NCI-H524 treated with DMSO at 0.1 percent for 48 hours (cell line): ENCODE results near the gene EYS.

Source experiments
- DNase-seq: peaks from one replicate; lab custom pipeline; 2025; lab: John Stamatoyannopoulos, UW

The EYS gene

GRCh38 chr6:64238071-64238470 is 1469.0 kb downstream of the EYS start:
- no peak for DNase-seq

- no peak for DNase-seq
These were observed 1473.3 kb downstream of the EYS start for GRCh38 chr6:64233746-64234145.

DNA sequence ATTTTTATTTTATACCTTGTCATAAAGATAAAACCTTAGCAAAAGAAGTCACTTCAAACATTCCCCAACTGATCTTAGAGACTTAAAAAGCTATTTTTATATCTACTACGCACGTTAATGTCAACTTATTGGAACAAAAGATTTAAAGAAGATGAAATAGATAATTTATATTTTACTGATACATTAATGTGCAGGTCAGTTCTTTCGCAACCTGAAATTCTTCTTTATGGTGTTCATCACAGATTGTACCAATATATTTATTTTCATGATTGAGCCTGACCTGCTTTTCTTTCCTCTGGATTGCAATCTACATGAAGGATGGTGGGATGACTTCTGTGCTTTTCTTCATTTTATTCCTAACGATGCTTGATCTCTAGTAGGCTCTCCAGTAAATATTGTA is 1475.1 kb downstream of the EYS start:
- no peak for DNase-seq

DNA sequence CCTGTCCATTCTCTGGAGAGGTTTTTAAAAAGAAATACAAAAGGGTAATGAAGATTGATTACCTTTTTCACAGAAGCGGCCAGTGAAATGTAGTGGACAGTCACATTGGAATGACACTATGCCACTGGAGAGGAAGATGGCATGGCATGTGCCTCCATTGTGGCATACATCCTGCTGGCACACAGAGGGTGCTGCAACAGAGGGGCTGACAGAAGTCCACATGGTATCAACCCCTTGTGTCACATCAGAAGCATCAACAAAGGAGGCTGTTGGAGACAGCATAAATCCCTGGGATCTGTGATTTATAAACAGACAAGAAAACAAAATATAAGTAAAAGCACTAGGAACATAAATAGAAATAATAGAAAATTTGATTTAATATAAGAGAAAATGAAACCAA is 1476.5 kb downstream of the EYS start:
- DNase-seq = no peak

DNA sequence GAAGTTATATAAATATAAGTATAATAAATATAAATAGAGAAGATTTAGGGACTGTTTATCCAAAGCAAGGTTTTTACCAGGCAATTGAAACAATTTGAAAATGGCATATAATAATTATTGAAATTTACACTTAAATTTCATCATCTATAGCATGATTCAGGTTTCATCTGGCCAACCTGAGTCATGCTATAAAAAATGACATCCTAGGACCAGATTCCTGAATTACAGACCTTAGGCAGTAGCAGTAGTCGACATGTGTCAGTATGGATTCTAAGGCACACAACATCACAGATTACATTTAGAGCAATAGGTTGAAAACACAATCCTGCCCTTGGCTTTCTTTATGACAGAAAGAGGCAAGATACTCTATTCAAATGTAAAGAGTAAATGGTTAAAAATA is 1479.2 kb downstream of the EYS start:
- no peak for DNase-seq

GRCh38 chr6:64225503-64225902 is 1481.5 kb downstream of the EYS start:
- no peak for DNase-seq

DNA sequence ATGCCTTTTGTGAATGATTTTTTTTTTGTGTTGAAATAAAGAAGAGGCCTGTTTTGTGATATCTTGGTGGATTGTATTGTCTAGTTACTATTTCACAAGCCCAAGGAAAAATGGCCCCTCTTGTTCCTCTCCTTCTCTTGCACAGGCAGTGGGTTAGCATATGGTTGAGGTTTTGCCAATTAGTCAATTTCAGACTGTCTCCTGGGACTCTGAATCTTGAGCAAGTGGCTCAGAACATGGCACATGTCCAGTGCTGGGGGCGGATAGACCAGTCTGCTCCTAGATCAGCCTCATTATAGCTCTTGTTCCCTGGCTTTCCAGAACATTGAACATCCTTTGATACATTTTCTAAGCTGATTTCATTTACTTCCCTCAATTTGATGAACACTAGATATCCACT is 1482.2 kb downstream of the EYS start:
- peak; percentile 42 for DNase-seq

GRCh38 chr6:64221776-64222175 is 1485.2 kb downstream of the EYS start:
- no peak for DNase-seq

DNA sequence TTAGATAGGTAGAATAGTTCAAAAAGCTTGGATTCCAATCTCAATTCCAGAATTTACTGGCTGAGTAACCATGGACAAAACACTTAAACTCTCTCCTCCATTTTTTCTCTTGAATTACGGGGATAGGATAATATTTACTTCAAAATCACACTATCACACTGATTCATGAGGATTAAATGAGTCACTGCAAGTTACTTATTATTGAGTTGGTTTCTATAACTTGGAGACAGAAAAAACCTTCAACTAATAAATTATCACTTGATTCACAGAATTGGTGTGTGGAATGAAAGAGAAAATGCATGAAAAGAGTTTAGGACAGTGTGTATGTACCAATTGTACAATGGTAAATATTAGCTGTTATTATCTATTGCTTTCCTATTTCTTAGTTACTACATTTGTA is 1486.2 kb downstream of the EYS start:
- DNase-seq = no peak

DNA sequence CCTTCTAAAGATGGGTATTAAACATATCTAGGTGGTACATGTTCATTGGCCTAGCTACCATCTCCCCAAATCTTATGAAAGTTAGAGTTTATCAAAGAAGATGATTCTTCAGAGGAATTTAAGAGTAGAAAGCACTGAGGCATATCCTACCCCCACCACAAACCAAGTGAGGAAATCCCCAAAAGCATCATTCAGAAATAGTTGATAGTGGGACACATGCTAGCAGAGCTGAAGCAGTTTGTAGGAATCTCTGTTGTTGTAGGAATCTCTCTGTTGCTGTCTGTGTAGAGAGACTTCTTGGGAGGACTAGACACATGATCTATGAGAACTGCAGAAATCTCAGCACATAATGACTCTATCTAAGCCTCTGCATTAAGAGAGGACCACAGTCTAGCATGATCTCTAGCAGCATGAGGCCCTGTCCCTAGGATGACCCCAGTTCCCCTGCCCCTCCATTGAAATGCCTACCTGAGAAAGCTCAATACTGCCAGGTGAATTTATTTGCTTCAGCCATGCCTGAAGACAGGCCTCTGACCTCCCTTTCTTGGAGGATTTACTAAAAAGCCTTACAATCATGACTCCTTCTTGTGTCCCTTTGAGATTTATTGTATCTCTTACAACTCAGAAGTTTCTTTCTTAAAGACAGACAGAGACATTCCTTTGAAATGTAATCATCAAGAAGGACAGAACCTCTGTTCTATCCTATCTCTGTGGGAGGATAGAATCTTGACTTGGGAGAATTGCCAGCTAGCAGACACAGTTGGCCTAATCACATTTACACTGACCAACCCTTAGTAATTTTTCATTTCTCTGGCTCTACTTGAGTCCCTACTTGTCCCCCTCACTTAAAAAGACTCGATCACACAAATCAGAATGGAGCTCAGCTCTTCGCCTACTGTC is 1489.1 kb downstream of the EYS start:
- DNase-seq = no peak

DNA sequence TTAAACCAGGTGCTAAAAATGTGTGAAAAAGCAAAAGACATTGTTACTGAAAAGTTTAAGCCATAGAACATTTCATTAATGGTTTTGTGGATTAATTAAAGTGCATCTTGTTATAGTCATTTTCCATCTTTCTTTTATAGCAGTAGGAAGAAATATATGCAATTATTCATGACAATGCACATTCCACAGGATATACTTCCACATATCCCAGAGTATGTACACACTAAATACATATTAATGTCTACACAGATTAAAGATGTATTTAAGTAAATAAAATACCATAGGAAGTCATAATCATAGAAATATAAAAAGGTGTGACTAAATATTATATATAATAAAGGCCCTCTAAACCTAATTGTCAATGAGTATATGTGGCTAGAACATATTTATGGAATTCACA is 1492.7 kb downstream of the EYS start:
- no peak for DNase-seq

GRCh38 chr6:64213697-64214096 is 1493.3 kb downstream of the EYS start:
- DNase-seq = no peak

DNA sequence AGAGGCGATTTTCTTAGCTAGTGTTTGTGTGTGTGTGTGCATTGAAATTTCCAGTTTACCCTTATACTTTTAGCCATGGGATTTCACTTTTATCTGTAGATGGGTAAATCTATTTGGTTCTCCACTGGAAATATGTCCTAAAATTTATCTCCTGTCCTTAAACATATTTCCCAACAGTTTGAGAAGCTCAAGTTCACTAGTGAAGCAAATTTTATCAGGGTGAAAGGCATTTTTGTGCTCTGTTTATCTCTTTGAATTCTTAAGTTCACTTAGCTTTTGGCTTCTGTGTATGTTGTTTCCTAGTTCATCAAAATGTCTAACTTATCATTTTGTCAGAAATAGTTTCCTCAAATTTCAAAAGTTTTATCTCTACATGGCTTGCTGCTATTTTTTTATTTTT is 1509.8 kb downstream of the EYS start:
- DNase-seq = no peak

DNA sequence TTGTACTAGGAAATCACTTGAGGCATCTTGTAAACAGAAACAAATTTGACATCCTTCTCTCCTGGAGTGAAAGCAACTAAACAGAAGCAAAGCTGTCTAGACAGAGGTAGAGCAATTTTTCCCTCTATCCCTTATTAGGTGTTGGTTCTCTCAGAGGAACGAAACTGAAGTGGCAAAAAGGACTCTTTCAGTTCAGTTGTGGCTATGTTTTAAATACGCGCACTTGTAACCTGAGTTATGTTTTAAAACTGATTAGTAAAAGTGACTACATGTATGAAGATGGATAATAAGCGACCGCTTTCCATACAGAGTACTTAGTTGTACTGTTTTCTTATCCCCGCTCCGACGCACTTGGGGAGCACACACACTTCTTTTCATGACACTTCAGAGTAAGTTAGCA is 1520.4 kb downstream of the EYS start:
- DNase-seq = no peak

GRCh38 chr6:64185621-64186020 is 1521.4 kb downstream of the EYS start:
- no peak for DNase-seq

GRCh38 chr6:64175296-64175695 is 1531.7 kb downstream of the EYS start:
- no peak for DNase-seq

DNA sequence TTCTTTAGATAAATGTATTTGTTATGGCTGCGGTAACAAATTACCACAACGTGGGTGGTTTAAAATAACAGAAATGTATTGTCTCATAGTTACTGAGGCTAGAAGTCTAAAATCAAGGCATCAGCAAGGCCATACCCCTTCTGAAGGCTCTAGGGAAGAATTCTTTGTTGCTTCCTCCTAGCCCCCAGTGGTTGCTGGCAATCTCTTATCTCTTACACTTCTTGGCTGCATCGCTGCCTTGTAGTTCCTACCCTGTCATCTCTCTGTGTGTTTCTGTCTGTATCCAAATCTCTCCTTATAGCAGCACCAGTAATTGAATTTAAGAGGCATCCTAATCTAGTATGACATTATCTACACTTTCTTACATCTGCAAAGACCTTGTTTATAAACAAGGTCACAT is 1536.7 kb downstream of the EYS start:
- DNase-seq = no peak

GRCh38 chr6:64160486-64160885 is 1546.5 kb downstream of the EYS start:
- DNase-seq = no peak

- no peak for DNase-seq
These were observed 1552.0 kb downstream of the EYS start for GRCh38 chr6:64155063-64155462.

- DNase-seq = no peak
These were observed 1560.2 kb downstream of the EYS start for GRCh38 chr6:64146876-64147275.

DNA sequence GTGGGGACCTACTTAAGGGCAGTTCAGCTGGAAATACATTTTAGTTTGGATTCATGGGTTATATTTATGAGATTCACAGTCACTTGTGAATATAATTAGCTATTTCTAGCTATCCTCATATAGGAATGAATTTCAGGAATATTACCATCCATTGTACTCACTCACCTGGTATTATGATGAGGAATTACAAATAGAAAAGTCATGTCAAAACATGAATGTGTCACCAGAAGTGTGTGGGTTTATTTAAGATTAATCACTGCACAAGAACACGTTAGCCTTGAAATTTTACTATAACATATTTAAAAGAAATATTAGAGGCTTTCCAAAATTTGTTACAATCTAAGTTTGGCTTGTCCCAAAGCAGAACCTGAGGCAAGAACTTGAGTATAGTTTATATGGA is 1560.9 kb downstream of the EYS start:
- DNase-seq = no peak

- no peak for DNase-seq
These were observed 1561.4 kb downstream of the EYS start for GRCh38 chr6:64145658-64146057.

DNA sequence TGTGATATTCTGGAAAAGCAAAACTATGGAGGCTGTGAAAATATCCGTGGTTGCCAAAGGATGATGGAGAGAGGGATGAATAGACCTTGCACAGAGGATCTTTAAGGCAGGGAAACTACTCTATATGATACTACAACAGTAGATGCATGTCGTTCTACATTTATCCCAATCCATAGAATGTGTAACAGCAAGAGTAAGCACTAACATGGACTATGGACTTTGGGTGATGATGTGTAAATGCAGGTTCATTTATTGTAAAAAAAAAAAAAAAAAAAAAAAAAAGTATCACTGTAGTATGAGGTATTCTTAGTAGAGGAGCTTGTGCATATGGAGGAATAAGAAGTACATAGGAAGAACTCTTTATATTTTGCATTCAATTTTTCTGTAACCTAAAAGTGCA is 1563.9 kb downstream of the EYS start:
- no peak for DNase-seq

DNA sequence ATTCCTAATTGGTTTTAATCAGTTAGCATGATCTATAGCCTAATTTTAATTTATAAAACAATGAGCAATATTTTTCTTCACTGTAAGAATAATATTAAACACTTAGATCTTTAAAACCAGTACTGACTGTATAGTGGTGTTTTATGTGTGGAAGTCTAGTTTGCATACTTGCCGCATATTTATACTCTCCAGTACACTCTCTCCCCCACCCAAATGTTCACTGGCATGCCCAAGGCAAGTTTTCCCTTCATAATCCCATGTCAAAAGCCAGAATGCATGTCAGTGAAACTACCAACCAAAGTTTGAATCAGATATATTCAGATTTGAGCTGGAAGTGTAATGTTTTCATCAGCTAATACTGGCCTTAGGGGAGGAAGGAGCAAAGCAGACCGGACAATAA is 1565.3 kb downstream of the EYS start:
- no peak for DNase-seq
